Measurements from ENCODE around the gene CCDC33. TPM values are rescaled to one million over a fixed set of nuclear protein-coding genes. Genes with fewer than 3 reads are reported as not detected.

CCDC33 gene
- total RNA-seq, 1 donor from 2014 or later = 0.41 TPM

DNA sequence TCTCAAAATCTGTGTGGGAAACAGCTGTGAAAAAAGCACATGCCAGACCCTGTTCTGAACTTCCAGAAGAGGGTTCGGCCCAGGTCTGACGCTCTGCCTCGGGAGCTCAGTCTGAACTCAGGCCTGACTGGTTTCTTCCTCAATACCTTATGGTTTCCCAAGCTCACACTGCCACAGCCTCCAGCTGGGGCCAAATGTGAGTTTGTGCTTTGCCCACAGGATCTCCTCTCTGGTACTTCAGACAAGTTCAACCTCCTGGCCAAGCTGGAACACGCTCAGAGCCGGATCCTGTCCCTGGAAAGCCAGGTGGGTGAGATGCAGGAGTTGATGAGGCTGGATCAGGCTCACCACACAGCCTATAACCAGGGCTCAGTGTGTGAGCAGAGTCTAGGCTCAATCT is 97.5 kb downstream of the CCDC33 start:
- H3K36me3 ChIP-seq (ENCODE audit: insufficient read depth, low read length) = no peaks in the 10 kb centered on the region
- peaks cover 50% of the 10 kb centered on the region for H3K27me3 Mint-ChIP-seq (ENCODE audit: low read depth, unreplicated experiment)
- H3K36me3 Mint-ChIP-seq (ENCODE audit: low read depth, unreplicated experiment) = no peaks in the 10 kb centered on the region
- no peak for DNase-seq (ENCODE audit: low read depth)
- no peak overlapping the region for H3K4me2 ChIP-seq (ENCODE audit: low read length)
- H3K9me3 ChIP-seq (ENCODE audit: insufficient read depth, low read depth, low read length) = no peaks in the 10 kb centered on the region
- TF ChIP-seq CTCF (IDR thresholded peaks at IDR 0.05; ENCODE audit: insufficient read depth, low read depth, low read length) (no peak), EZH2 (IDR thresholded peaks at IDR 0.05; ENCODE audit: insufficient read depth, low read length) (no peak)
- H3K4me1 Mint-ChIP-seq (ENCODE audit: low read depth, unreplicated experiment) = no peaks in the 10 kb centered on the region
- H3K27ac ChIP-seq (ENCODE audit: low read depth, low read length) = no peak overlapping the region
- H3K9ac ChIP-seq (ENCODE audit: low read length) = no peak overlapping the region
- H3K4me3 Mint-ChIP-seq (ENCODE audit: unreplicated experiment) = no peak overlapping the region
- peaks cover 13% of the 10 kb centered on the region for H3K9me3 Mint-ChIP-seq (ENCODE audit: unreplicated experiment)
- H3K4me1 ChIP-seq (ENCODE audit: insufficient read depth, low read length) = peaks cover 5% of the 10 kb centered on the region
- FAIRE-seq = no peak
- H3K27ac Mint-ChIP-seq (ENCODE audit: unreplicated experiment) = no peak overlapping the region
- no peaks in the 10 kb centered on the region for H4K20me1 ChIP-seq (ENCODE audit: insufficient read depth, low read length)
- no peak overlapping the region for H2AFZ ChIP-seq (ENCODE audit: low read depth, low read length)
- no peak overlapping the region for H3K4me3 ChIP-seq (ENCODE audit: insufficient read depth, low read depth, low read length)
- no peaks in the 10 kb centered on the region for H3K79me2 ChIP-seq (ENCODE audit: insufficient read depth, low read length)
- peaks cover 2% of the 10 kb centered on the region for H3K27me3 ChIP-seq (ENCODE audit: insufficient read depth, low read length)

GRCh38 chr15:74334127-74334526 is 98.0 kb downstream of the CCDC33 start:
- H3K4me3 Mint-ChIP-seq (ENCODE audit: unreplicated experiment) = no peak overlapping the region
- H3K4me1 ChIP-seq (ENCODE audit: insufficient read depth, low read length) = peaks cover 5% of the 10 kb centered on the region

More at GRCh38 chr15:74334127-74334526, 98.0 kb downstream of the CCDC33 start:
- FAIRE-seq (no peak), DNase-seq (ENCODE audit: low read depth) (no peak)
- Histone ChIP-seq H3K79me2 (ENCODE audit: insufficient read depth, low read length) (no peaks in the 10 kb centered on the region), H4K20me1 (ENCODE audit: insufficient read depth, low read length) (no peaks in the 10 kb centered on the region), H2AFZ (ENCODE audit: low read depth, low read length) (no peak overlapping the region), H3K27me3 (ENCODE audit: insufficient read depth, low read length) (peaks cover 2% of the 10 kb centered on the region), H3K9ac (ENCODE audit: low read length) (no peak overlapping the region), H3K27ac (ENCODE audit: low read depth, low read length) (no peak overlapping the region), H3K36me3 (ENCODE audit: insufficient read depth, low read length) (no peaks in the 10 kb centered on the region), H3K4me2 (ENCODE audit: low read length) (no peak overlapping the region), H3K4me3 (ENCODE audit: insufficient read depth, low read depth, low read length) (no peak overlapping the region), H3K9me3 (ENCODE audit: insufficient read depth, low read depth, low read length) (no peaks in the 10 kb centered on the region)
- Mint-ChIP-seq H3K9me3 (ENCODE audit: unreplicated experiment) (peaks cover 15% of the 10 kb centered on the region), H3K4me1 (ENCODE audit: low read depth, unreplicated experiment) (no peaks in the 10 kb centered on the region), H3K27ac (ENCODE audit: unreplicated experiment) (no peak overlapping the region), H3K36me3 (ENCODE audit: low read depth, unreplicated experiment) (no peaks in the 10 kb centered on the region), H3K27me3 (ENCODE audit: low read depth, unreplicated experiment) (peaks cover 46% of the 10 kb centered on the region)
- TF ChIP-seq CTCF (IDR thresholded peaks at IDR 0.05; ENCODE audit: insufficient read depth, low read depth, low read length) = no peak
- no peak for TF ChIP-seq EZH2 (IDR thresholded peaks at IDR 0.05; ENCODE audit: insufficient read depth, low read length)
